Activated T-helper 2 cell treated with anti-CD3 and anti-CD28 coated beads, Interferon-gamma antibody, Interleukin-2, Interleukin-4, amounts not matched to agents 10 μg/mL and 5 μg/mL and 100 μg/mL, durations not matched to agents 14 hours and 24 hours and 36 hours (primary cell): ENCODE results near the gene EHD4. TPM values are rescaled to one million over a fixed set of nuclear protein-coding genes. Genes with fewer than 3 reads are reported as not detected.

Source experiments
- DNase-seq: peaks from one replicate; pipeline ENCODE4 v3.0.0; 2021; ENCODE audit warnings: low spot score
- H3K27ac Mint-ChIP-seq: one replicate; pipeline ENCODE4 v1.8.0; 2021; ENCODE audit warnings: mixed read lengths
- H3K27me3 Mint-ChIP-seq: one replicate; pipeline ENCODE4 v1.8.0; 2021; ENCODE audit warnings: low read depth, mixed read lengths
- H3K36me3 Mint-ChIP-seq: one replicate; pipeline ENCODE4 v1.8.0; 2021; ENCODE audit warnings: low read depth, mixed read lengths
- H3K4me1 Mint-ChIP-seq: one replicate; pipeline ENCODE4 v1.8.0; 2021; ENCODE audit warnings: low read depth, mixed read lengths
- H3K4me3 Mint-ChIP-seq: one replicate; pipeline ENCODE4 v1.8.0; 2021; ENCODE audit warnings: low read depth, mild to moderate bottlenecking, moderate library complexity, mixed read lengths
- H3K9me3 Mint-ChIP-seq: one replicate; pipeline ENCODE4 v1.8.0; 2021; ENCODE audit warnings: mixed read lengths
- intact Hi-C: fragments of 100-400 bp; cut with micrococcal nuclease; formaldehyde crosslinking; loops from one replicate; pipeline ENCODE4 v1.15.1; 2023
- total RNA-seq: library from RNA; stranded (reverse); gene quantifications from 2 replicates; pipeline ENCODE4 v1.2.3, GENCODE V29; 2022

Gene EHD4
- total RNA-seq, 1 donor from 2014 or later = 22.3 TPM

GRCh38 chr15:41849861-41850260, 122.5 kb downstream of the EHD4 start:
- Mint-ChIP-seq H3K9me3 (no peaks in the 10 kb centered on the region), H3K27ac (no peak overlapping the region), H3K36me3 (peaks cover 11% of the 10 kb centered on the region), H3K4me3 (no peak overlapping the region), H3K4me1 (peaks cover 6% of the 10 kb centered on the region), H3K27me3 (no peaks in the 10 kb centered on the region)
- intact Hi-C loops = no loop called here
- no peak for DNase-seq

- no peaks in the 10 kb centered on the region for H3K27me3 Mint-ChIP-seq
- no peak overlapping the region for H3K4me3 Mint-ChIP-seq
- peak overlapping the region; percentile 42 for H3K27ac Mint-ChIP-seq
- no peaks in the 10 kb centered on the region for H3K9me3 Mint-ChIP-seq
- no peak for DNase-seq
- H3K36me3 Mint-ChIP-seq = peaks cover 11% of the 10 kb centered on the region
- H3K4me1 Mint-ChIP-seq = peaks cover 6% of the 10 kb centered on the region
- intact Hi-C loops = no loop called here
These were observed 123.2 kb downstream of the EHD4 start for GRCh38 chr15:41849204-41849603.

DNA sequence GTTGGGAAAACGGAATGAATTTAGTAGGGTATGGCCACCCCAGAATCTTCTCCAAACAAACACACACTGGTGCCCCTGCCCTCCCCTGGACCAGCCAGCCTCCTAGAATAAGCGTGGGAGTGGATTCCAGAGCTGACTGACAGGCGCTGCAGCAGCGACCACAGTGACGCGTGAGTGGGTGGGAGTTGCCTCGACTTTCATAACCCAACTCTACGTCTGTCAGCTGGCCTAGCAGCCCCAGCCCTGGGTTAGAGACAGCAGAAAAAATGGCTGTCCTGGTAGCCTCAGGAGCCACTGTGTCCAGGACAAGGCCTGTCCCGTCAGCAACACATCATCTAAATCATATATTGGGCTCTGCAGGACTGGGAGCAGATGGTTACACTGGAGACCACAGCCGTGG, 123.7 kb downstream of the EHD4 start:
- peaks cover 6% of the 10 kb centered on the region for H3K4me1 Mint-ChIP-seq
- H3K4me3 Mint-ChIP-seq = no peak overlapping the region
- no peaks in the 10 kb centered on the region for H3K27me3 Mint-ChIP-seq
- no peak for DNase-seq
- no peak overlapping the region for H3K27ac Mint-ChIP-seq
- peaks cover 11% of the 10 kb centered on the region for H3K36me3 Mint-ChIP-seq
- intact Hi-C loops = no loop called here
- no peaks in the 10 kb centered on the region for H3K9me3 Mint-ChIP-seq

DNA sequence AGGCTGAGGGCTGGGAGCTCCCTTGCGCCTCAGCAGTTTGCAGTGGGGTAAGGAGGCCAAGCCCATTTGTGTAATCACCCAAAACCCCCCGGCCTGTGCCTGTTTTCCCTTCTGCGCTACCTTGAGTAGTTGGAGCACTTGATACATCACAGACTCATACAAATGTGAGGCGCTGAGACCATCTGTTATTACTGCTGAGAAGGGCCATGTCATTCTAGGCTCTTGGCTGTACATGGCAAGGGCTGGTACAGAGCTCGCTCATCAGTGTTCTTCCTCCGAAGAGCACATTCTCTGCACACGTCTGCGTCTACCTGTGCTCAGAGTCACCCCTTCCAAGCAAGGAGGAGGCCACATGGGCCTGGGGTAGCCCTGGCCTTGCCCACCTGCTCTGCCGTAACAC, 124.4 kb downstream of the EHD4 start:
- Mint-ChIP-seq H3K36me3 (peaks cover 11% of the 10 kb centered on the region), H3K4me1 (peaks cover 6% of the 10 kb centered on the region), H3K9me3 (no peaks in the 10 kb centered on the region), H3K4me3 (no peak overlapping the region), H3K27ac (no peak overlapping the region), H3K27me3 (no peaks in the 10 kb centered on the region)
- no peak for DNase-seq
- intact Hi-C loops = no loop called here

DNA sequence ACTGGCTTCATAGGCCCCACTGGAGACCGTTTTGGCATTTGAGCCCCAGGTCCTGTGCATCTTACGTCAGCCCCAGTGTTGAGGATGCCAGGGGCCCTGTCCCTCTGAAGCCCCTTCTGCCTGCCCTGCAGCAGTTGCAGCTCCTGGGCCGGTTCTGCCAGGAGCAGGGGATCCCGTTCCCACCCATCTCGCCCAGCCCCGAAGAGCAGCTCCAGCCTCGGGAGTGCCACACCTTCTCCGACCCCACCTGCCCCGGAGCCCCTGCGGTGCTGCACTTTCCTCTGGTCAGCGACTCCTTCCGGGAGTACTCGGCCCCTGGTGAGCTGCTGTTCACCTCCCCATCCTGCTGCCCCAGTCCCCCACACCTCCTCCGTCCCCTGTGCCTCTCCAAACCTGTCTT, 125.2 kb downstream of the EHD4 start:
- Mint-ChIP-seq H3K4me3 (no peak overlapping the region), H3K9me3 (no peaks in the 10 kb centered on the region), H3K27me3 (no peaks in the 10 kb centered on the region), H3K36me3 (peaks cover 11% of the 10 kb centered on the region), H3K4me1 (peaks cover 6% of the 10 kb centered on the region), H3K27ac (no peak overlapping the region)
- no peak for DNase-seq
- intact Hi-C loops = no loop called here

Other genes with a start within 250 kb of the EHD4 start
- 24.7 and 25.7 TPM in 2 replicates for gene MAPKBP1, start 198.1 kb downstream of the EHD4 start, total RNA-seq
- gene JMJD7, start 144.5 kb downstream of the EHD4 start, total RNA-seq = 15.7 and 20.0 TPM in 2 replicates
- gene PLA2G4B, start 133.7 kb downstream of the EHD4 start, total RNA-seq = 8.0 and 10.5 TPM in 2 replicates
- 0.41 and 0.90 TPM in 2 replicates for gene SPTBN5, start 78.5 kb downstream of the EHD4 start, total RNA-seq
- not detected in 2 replicates for gene PLA2G4E, start 48.5 kb upstream of the EHD4 start, total RNA-seq
- not detected in 2 replicates for gene PLA2G4D, start 122.0 kb upstream of the EHD4 start, total RNA-seq
- gene PLA2G4F, start 184.1 kb upstream of the EHD4 start, total RNA-seq = not detected in 2 replicates
- gene VPS39, start 235.7 kb upstream of the EHD4 start, total RNA-seq = 67.7 and 70.6 TPM in 2 replicates